ENCODE results near the gene HSPB9. TPM values are rescaled to one million over a fixed set of nuclear protein-coding genes. Genes with fewer than 3 reads are reported as not detected.

Gene HSPB9
- total RNA-seq, 5 donors from 2014 or later (not counting 1 experiment from before 2014, with no cell fraction given), result 0.13 to 0.18 TPM; not detected in 3

DNA sequence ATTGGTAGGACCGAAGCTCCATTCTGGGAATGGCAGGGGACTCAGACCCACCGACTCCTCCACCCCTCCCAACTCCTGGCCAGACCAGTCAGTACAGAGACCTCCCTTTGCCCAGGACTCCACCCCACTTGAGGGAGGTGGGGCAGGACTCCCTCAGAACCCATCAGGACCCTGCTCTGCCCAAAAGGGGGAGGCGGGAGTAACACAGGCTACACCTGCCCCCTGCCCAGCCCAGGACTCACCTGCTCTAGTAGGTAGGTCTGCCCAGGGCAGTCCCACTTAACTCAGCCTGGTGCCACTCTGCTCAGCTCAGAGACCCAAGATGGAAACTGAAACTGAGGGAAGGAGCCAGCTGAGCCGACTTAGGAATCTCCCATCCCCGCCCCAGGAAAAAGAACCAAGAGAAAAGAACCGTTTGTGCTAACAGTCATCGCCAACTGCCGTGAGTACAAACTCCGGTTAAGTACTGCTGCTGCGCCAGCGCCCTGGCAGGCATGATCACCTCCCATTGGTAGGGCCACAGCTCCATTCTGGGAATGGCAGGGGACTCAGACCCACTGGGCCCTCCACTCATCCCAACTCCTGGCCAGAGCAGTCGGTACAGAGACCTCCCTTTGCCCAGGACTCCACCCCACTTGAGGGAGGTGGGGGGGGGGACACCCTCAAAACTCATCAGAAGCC lies 10.6 kb upstream of the HSPB9 start:
- Histone ChIP-seq H3K4me1 (ENCODE audit: control insufficient read depth in 1 of 2, extremely low read depth in 1 of 2, insufficient read depth in 2 of 2, low read length in 2 of 2) (peaks cover 16 to 57% of the 10 kb centered on the region in 2 experiments), H3K27ac (ENCODE audit: low read length) (peak overlapping the region; percentile 92), H3K36me3 (ENCODE audit: control insufficient read depth in 2 of 2, extremely low read depth in 1 of 2, insufficient read depth in 1 of 2, low read length in 1 of 2) (peaks cover 0 to 29% of the 10 kb centered on the region in 2 donors), H3K4me3 (ENCODE audit: control insufficient read depth in 1 of 2, extremely low read depth in 1 of 2, low read length in 1 of 2) (peak overlapping the region; percentile 56 to 70), H3K9me3 (no peaks in the 10 kb centered on the region), H3K27me3 (replicated peaks in 1 of 2; ENCODE audit: control insufficient read depth in 2 of 2, extremely low read depth in 1 of 2, insufficient read depth in 2 of 2, low read length in 1 of 2) (no peaks in the 10 kb centered on the region)
- Mint-ChIP-seq H3K27me3 (no peaks in the 10 kb centered on the region), H3K27ac (peak overlapping the region; percentile 94 to 98), H3K9me3 (no peaks in the 10 kb centered on the region), H3K4me3 (peak overlapping the region; percentile 84 to 90 (median 88)), H3K36me3 (peaks cover 30% of the 10 kb centered on the region), H3K4me1 (peaks cover 45 to 67% (median 45%) of the 10 kb centered on the region in 3 donors)
- WGBS (ENCODE audit: insufficient coverage), result 30% methylated on average over 8 of the region's 12 CpGs
- ATAC-seq (replicated peaks in 1 of 4) (peak; percentile 13 to 19 (median 18)), DNase-seq (peak in 10 of 35 experiments; percentile 10 to 53 (median 18))
- POLR2A ChIA-PET, result interaction anchor here (0.7 kb wide), 3 partner anchors 39 to 145 kb away, joined by 3 to 9 read pairs (median 3); no protein-coding TSS in a partner anchor
- CTCF ChIA-PET, result interaction anchor here (0.6 to 1.5 kb wide), 5 partner anchors 46 to 162 kb away, joined by 3 to 11 read pairs (median 3); partner anchors contain the start of genes DNAJC7 (in 1 of the 2) and NKIRAS2 (in 1 of the 2)

- DNase-seq (peak; percentile 50 to 92 (median 77)), ATAC-seq (replicated peaks in 1 of 4) (peak; percentile 83 to 88 (median 84))
- no peaks in the 10 kb centered on the region for H3K9me3 Mint-ChIP-seq
- ChIA-PET CTCF (interaction anchor here (0.5 to 1.5 kb wide), 8 partner anchors 47 to 140 kb away, joined by 3 to 11 read pairs (median 3); partner anchors contain the start of genes DNAJC7 (in 1 of the 2) and NKIRAS2 (in 1 of the 2)), POLR2A (interaction anchor here (0.7 kb wide), 2 partner anchors 135 to 146 kb away, joined by 3 read pairs; no protein-coding TSS in a partner anchor)
- Histone ChIP-seq H3K4me3 (ENCODE audit: control insufficient read depth in 1 of 2, extremely low read depth in 1 of 2, low read length in 1 of 2) (peak within 1 kb of the TSS; percentile 56 to 70), H3K27me3 (replicated peaks in 1 of 2; ENCODE audit: control insufficient read depth in 2 of 2, extremely low read depth in 1 of 2, insufficient read depth in 2 of 2, low read length in 1 of 2) (no peaks in the 10 kb centered on the region), H3K36me3 (ENCODE audit: control insufficient read depth in 2 of 2, extremely low read depth in 1 of 2, insufficient read depth in 1 of 2, low read length in 1 of 2) (peaks cover 3 to 34% of the 10 kb centered on the region in 2 donors), H3K27ac (ENCODE audit: low read length) (peak within 1 kb of the TSS; percentile 92), H3K4me1 (ENCODE audit: control insufficient read depth in 1 of 2, extremely low read depth in 1 of 2, insufficient read depth in 2 of 2, low read length in 2 of 2) (peaks cover 16 to 53% of the 10 kb centered on the region in 2 experiments), H3K9me3 (no peaks in the 10 kb centered on the region)
- no peaks in the 10 kb centered on the region for H3K27me3 Mint-ChIP-seq
- H3K4me3 Mint-ChIP-seq, result peak within 1 kb of the TSS; percentile 84 to 90 (median 88)
- peaks cover 43 to 66% (median 51%) of the 10 kb centered on the region in 3 donors for H3K4me1 Mint-ChIP-seq
- 0% methylated on average over 8 of the region's 10 CpGs for WGBS (ENCODE audit: insufficient coverage)
- peak within 1 kb of the TSS; percentile 94 to 98 for H3K27ac Mint-ChIP-seq
- H3K36me3 Mint-ChIP-seq, result peaks cover 34% of the 10 kb centered on the region
Observed at GRCh38 chr17:42112552-42113176, 9.9 kb upstream of the HSPB9 start, which contains the start of gene DHX58. Gene DHX58, minus strand, starts transcription at chr17:42112714. Its CDS starts 822 bp downstream, at chr17:42111892.

GRCh38 chr17:42113293-42114069 lies 9.1 kb upstream of the HSPB9 start:
- Mint-ChIP-seq H3K4me3 (no peak overlapping the region), H3K27ac (peak overlapping the region; percentile 70 to 98), H3K4me1 (peaks cover 38 to 60% (median 49%) of the 10 kb centered on the region in 3 donors), H3K9me3 (no peaks in the 10 kb centered on the region), H3K36me3 (peaks cover 38% of the 10 kb centered on the region), H3K27me3 (no peaks in the 10 kb centered on the region)
- H3K27ac ChIP-seq (ENCODE audit: low read length), result peak overlapping the region; percentile 92
- ATAC-seq (replicated peaks in 1 of 4) (no peak), DNase-seq (no peak)
- no peaks in the 10 kb centered on the region for H3K27me3 ChIP-seq (replicated peaks in 1 of 2; ENCODE audit: control insufficient read depth in 2 of 2, extremely low read depth in 1 of 2, insufficient read depth in 2 of 2, low read length in 1 of 2)
- H3K4me1 ChIP-seq (ENCODE audit: control insufficient read depth in 1 of 2, extremely low read depth in 1 of 2, insufficient read depth in 2 of 2, low read length in 2 of 2), result peaks cover 16 to 44% of the 10 kb centered on the region in 2 experiments
- ChIA-PET CTCF (interaction anchor here (0.5 to 1.5 kb wide), 8 partner anchors 46 to 150 kb away, joined by 3 to 11 read pairs (median 4); partner anchors contain the start of gene NKIRAS2 (in 1 of the 2)), POLR2A (interaction anchor here (0.5 kb wide), 2 partner anchors 96 to 197 kb away, joined by 3 to 4 read pairs; partner anchors contain the start of gene DNAJC7 (in 1 of the 2))
- no peaks in the 10 kb centered on the region for H3K9me3 ChIP-seq
- no peak overlapping the region for H3K4me3 ChIP-seq (ENCODE audit: control insufficient read depth in 1 of 2, extremely low read depth in 1 of 2, low read length in 1 of 2)
- H3K36me3 ChIP-seq (ENCODE audit: control insufficient read depth in 2 of 2, extremely low read depth in 1 of 2, insufficient read depth in 1 of 2, low read length in 1 of 2), result peaks cover 10 to 31% of the 10 kb centered on the region in 2 donors
- 97% methylated on average over 25 of the region's 28 CpGs for WGBS (ENCODE audit: insufficient coverage)

DNA sequence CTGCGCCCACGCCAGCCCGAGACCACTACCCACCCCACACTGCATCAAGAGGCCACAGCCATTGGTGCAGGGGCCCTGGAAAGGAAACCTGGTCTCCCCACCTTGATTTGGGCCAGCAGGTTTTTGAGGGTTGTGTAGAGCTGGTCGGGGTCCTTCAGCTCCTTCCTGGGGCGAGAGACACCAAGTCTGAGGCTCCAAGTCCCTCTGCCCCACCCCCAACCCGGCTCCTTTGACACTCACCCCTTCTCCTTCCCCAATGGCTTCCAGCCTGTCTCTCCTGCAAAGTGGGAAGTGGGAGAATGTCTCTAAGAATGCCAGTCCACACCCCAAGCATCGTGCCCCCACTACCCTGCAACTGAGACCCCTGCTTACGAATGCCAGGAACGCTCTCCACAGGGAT lies 8.5 kb upstream of the HSPB9 start:
- Histone ChIP-seq H3K27ac (ENCODE audit: low read length) (no peak overlapping the region), H3K27me3 (replicated peaks in 1 of 2; ENCODE audit: control insufficient read depth in 2 of 2, extremely low read depth in 1 of 2, insufficient read depth in 2 of 2, low read length in 1 of 2) (no peaks in the 10 kb centered on the region), H3K4me1 (ENCODE audit: control insufficient read depth in 1 of 2, extremely low read depth in 1 of 2, insufficient read depth in 2 of 2, low read length in 2 of 2) (peaks cover 16 to 44% of the 10 kb centered on the region in 2 experiments), H3K36me3 (ENCODE audit: control insufficient read depth in 2 of 2, extremely low read depth in 1 of 2, insufficient read depth in 1 of 2, low read length in 1 of 2) (peaks cover 13 to 24% of the 10 kb centered on the region in 2 donors), H3K9me3 (no peaks in the 10 kb centered on the region), H3K4me3 (ENCODE audit: control insufficient read depth in 1 of 2, extremely low read depth in 1 of 2, low read length in 1 of 2) (no peak overlapping the region)
- ATAC-seq (replicated peaks in 1 of 4) (no peak), DNase-seq (no peak)
- H3K4me3 Mint-ChIP-seq, result peak overlapping the region in 1 of 3 donors; percentile 29
- H3K27me3 Mint-ChIP-seq, result no peaks in the 10 kb centered on the region
- peaks cover 43 to 59% (median 53%) of the 10 kb centered on the region in 3 donors for H3K4me1 Mint-ChIP-seq
- H3K27ac Mint-ChIP-seq, result peak overlapping the region; percentile 49 to 80
- ChIA-PET CTCF (interaction anchor here (1.1 to 1.4 kb wide), 3 partner anchors 46 to 89 kb away, joined by 3 to 7 read pairs (median 6); no protein-coding TSS in a partner anchor), POLR2A (interaction anchor here (0.5 kb wide), 2 partner anchors 97 to 198 kb away, joined by 3 to 4 read pairs; partner anchors contain the start of gene DNAJC7 (in 1 of the 2))
- peaks cover 37% of the 10 kb centered on the region for H3K36me3 Mint-ChIP-seq
- no CpG with 5 or more reads among the region's 9 CpGs for WGBS (ENCODE audit: insufficient coverage)
- H3K9me3 Mint-ChIP-seq, result no peaks in the 10 kb centered on the region

DNA sequence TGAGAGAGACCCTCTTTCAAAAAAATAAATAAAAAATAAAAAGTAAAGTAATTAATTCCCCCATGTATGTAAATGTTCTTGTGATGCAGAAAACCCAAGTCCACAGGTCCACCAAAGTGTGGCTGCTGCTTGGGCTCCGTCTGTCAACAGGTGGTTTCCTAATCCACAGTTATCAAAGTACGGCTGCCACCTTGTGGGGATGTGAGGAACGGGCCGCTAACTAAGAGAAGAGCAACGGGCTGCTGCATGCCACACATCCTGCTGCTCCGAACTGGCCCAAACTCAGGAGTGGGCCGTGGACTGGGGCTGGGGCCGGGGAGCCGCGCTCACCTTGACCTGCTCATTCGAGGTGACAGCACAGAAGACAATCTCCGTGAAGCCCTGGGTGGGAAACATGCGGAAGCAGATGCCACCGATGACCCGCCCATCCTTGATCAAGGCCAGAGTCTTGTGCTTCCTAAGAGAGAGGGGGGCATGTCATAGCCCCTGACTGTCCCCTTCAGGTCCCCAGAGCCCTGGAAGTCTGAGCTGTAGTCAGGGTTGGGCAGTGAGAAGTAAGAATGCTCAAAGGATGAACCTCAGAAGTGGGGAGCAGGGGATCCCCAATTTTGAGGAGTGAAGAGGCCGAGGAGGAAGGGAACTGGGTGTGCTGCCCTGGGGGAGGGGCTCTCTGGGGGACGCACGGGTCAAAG lies 5.8 kb upstream of the HSPB9 start:
- POLR2A ChIA-PET, result no interaction called here
- H3K4me3 ChIP-seq (ENCODE audit: control insufficient read depth in 1 of 2, extremely low read depth in 1 of 2, low read length in 1 of 2), result no peak overlapping the region

More for the DNA sequence above, 5.8 kb upstream of the HSPB9 start:
- WGBS (ENCODE audit: insufficient coverage), result 42% methylated on average over 18 of the region's 18 CpGs
- Mint-ChIP-seq H3K4me1 (peaks cover 38 to 52% (median 44%) of the 10 kb centered on the region in 3 donors), H3K27ac (peak overlapping the region in 1 of 2 donors; percentile 2), H3K4me3 (no peak overlapping the region), H3K27me3 (no peaks in the 10 kb centered on the region), H3K9me3 (no peaks in the 10 kb centered on the region), H3K36me3 (peaks cover 25% of the 10 kb centered on the region)
- H3K9me3 ChIP-seq, result no peaks in the 10 kb centered on the region
- CTCF ChIA-PET, result interaction anchor here (0.6 to 2.2 kb wide), 11 partner anchors 13 to 149 kb away, joined by 3 to 9 read pairs (median 3); partner anchors contain the start of gene NKIRAS2 (in 1 of the 2)
- H3K27me3 ChIP-seq (replicated peaks in 1 of 2; ENCODE audit: control insufficient read depth in 2 of 2, extremely low read depth in 1 of 2, insufficient read depth in 2 of 2, low read length in 1 of 2), result no peaks in the 10 kb centered on the region
- peaks cover 16 to 20% of the 10 kb centered on the region in 2 donors for H3K36me3 ChIP-seq (ENCODE audit: control insufficient read depth in 2 of 2, extremely low read depth in 1 of 2, insufficient read depth in 1 of 2, low read length in 1 of 2)
- no peak overlapping the region for H3K27ac ChIP-seq (ENCODE audit: low read length)
- H3K4me1 ChIP-seq (ENCODE audit: control insufficient read depth in 1 of 2, extremely low read depth in 1 of 2, insufficient read depth in 2 of 2, low read length in 2 of 2), result peaks cover 12 to 42% of the 10 kb centered on the region in 2 experiments
- ATAC-seq (replicated peaks in 1 of 4) (peak; percentile 22 to 31 (median 26)), DNase-seq (peak; percentile 69 to 92 (median 82))
